GM21528 (cell line): ENCODE results near the gene PSME1.
A peak's percentile ranks its signal among the peaks of the same experiment; 100 is the strongest.
"Not testable (repeated sequence)": the region's sequence is repeated elsewhere in the genome, so short reads cannot be mapped to it uniquely, and the experiment has no call there.

ENCODE experiments used
- ATAC-seq: cut with Tn5 transposase; IDR thresholded peaks from one replicate; pipeline ENCODE4 v1.9.1; 2021; ENCODE audit warnings: mild to moderate bottlenecking, moderate library complexity; ENCODE audit not compliant: unreplicated experiment, low FRiP score

PSME1 gene

DNA sequence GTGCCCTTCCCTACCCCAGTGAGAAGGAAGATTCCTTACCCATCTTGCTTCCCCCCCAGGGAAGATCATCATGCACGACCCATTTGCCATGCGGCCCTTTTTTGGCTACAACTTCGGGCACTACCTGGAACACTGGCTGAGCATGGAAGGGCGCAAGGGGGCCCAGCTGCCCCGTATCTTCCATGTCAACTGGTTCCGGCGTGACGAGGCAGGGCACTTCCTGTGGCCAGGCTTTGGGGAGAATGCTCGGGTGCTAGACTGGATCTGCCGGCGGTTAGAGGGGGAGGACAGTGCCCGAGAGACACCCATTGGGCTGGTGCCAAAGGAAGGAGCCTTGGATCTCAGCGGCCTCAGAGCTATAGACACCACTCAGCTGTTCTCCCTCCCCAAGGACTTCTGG lies 32.5 kb upstream of the PSME1 start:
- no peak for ATAC-seq

GRCh38 chr14:24105609-24106239 lies 30.3 kb upstream of the PSME1 start:
- not testable (repeated sequence) for ATAC-seq

DNA sequence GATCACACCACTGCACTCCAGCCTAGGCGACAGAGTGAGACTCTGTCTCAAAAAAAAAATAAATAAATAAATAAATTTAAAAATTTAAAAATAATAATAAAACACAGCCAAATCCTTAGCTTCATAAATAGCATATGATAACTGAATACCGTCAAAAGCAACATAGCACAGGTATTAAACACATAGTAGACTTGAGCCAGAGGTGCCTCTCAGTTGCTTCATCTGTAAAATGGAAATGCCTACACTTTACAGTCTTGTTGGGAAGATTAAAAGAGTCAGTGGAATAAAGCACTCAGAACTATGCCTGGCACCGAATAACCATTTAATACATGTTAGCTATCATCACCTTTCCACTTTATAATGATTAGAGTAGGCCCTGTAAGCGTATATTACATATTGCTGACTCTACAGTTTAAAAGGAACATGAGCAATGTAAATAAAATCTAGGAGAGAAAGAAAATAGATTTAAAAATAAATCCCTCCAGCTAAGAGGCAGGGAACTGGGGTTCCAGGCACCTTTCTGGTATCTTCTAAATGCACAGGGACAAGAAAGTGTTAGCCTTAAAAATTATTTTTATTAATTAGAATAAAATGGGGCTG lies 29.2 kb upstream of the PSME1 start:
- no peak for ATAC-seq

GRCh38 chr14:24108336-24108874 lies 27.6 kb upstream of the PSME1 start:
- ATAC-seq = peak; percentile 18

GRCh38 chr14:24110060-24110459 lies 25.9 kb upstream of the PSME1 start:
- no peak for ATAC-seq

GRCh38 chr14:24110523-24110922 lies 25.5 kb upstream of the PSME1 start:
- no peak for ATAC-seq

GRCh38 chr14:24113379-24113800 lies 22.6 kb upstream of the PSME1 start:
- no peak for ATAC-seq

DNA sequence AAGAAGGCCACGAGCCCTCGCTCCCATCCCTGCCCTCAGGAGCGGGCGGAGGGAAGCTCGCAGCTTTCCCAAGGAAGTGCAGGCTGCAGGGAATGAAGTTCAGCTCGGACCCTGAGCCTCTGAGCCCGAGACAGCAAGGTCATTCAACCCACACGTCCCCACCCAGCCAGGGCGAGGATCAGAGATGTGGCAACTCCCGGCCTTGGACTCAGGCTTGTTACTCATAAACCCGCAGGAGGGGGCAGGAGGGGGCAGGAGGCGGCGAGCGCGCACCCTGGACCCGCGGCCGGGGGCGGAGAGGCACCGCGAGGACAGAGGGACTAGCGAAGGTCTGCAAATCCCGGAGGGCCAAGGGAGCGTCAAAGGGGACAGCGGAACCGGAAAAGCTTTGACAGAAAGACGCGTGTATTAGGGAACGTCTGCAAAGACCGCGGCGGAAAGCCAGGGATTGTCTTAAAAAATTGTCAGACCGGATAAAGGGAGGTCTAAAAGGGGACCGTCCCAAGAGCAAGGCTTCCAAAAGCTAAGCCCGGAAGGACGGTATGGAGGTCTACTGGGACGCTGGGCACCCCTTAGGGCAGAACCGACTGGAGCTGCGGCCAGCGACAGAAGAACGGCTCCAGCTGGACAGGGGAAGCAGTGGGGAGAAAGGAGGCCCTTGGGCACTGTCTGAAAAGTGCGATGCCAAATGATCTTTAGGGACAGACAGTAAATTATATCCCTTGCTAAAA lies 22.0 kb upstream of the PSME1 start:
- ATAC-seq = peak; percentile 39

DNA sequence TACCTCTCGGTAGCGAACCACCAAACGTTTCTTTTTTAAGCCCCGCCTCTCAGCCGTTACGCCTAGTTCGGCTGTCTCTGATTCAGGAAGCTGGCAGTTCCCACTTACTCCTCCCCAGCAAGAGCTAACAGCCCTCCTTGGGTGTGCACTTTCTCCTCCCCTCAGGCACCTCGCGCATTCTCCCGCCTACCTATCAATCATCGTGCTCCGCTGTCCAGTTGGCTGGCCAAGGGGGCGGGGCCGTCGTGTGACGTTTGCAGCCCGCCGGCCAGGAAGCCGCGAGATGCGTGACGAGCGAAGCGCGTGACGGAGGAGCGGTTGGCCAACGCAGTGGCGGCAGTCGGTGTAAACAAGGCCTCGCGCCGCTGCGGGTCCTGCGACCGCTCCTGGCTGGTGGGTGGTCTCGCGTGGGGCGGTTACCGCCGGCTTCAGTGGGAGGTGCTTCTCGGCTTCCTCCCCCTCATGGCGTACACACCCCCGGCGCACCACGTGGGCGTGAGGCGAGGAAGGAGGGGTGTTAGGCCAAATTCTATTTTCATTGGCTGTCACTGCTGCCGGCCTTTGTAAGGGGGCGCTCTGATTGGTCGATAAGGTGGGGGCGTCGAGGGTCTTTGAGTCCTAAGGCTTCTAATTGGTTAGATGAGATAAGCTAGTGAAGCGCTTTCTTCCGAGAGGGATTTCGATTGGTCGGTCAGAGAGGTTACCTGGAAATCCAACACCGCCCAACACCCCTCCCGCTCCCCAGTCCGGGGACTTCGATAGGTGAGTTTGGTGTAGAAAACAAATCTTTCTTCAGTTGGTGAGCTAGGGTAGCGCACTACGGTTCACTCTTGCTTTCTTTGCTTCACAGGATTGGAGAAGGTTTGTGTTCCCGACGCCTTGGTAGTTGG lies 21.2 kb upstream of the PSME1 start, which contains the start of the genes DCAF11 and NRL:
TSS of gene DCAF11 (plus strand) at position 246 of the 890 bp plus-strand sequence. CDS start 818 bp downstream, outside the sequence.
TSS of gene NRL (minus strand) at position 418 of the 890 bp plus-strand sequence. CDS start 32,101 bp downstream, outside the sequence.
- ATAC-seq = peak; percentile 86

GRCh38 chr14:24115422-24116127 lies 20.4 kb upstream of the PSME1 start:
- no peak for ATAC-seq

GRCh38 chr14:24116128-24116814 lies 19.7 kb upstream of the PSME1 start:
- ATAC-seq = no peak

DNA sequence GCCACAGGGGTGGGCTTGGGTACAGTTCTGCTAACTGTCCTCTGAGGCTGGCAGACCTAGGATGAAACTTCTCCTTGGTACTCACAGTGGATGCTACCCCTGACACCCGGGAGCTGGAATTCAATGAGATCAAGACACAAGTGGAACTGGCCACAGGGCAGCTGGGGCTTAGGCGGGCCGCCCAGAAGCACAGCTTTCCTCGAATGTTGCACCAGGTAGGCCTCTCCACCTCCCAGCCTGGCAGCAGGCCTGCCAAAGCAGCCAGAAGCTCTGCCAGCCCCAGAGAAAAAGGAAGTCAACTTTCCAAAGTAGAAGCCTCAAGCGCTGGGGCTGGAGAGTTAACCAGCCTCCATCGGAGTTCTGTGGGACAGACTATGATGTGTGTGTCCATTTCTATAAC lies 18.8 kb upstream of the PSME1 start:
- ATAC-seq = no peak

DNA sequence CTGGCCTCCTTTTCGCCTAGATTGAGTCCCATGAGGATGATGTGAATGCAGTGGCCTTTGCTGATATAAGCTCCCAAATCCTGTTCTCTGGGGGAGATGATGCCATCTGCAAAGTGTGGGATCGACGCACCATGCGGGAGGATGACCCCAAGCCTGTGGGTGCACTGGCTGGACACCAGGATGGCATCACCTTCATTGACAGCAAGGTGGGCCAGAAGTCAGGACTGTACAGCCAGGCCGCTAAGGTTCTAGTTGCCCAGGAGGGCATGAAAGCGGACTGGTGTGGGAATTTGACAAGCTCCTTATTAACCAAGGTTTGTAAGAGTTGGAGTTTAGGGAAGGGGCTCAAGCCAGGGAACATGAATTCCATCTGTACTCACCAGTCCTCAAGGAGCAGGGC lies 16.3 kb upstream of the PSME1 start:
- ATAC-seq = no peak

DNA sequence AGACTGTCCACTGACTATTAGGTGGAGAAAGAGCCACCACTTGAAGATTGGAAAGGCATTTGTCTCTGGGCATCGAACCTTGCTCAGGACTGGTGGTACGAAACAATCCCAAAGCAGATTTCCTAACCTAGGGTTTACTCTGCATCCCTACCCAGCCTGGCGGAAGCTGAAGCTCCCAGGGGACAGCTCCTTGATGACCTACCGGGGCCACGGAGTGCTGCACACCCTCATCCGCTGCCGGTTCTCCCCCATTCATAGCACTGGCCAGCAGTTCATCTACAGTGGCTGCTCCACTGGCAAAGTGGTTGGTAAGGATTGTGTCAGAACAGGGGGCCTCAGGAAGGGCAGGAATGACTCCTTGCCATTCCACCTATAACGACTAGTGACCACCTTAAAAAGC lies 14.8 kb upstream of the PSME1 start:
- no peak for ATAC-seq

DNA sequence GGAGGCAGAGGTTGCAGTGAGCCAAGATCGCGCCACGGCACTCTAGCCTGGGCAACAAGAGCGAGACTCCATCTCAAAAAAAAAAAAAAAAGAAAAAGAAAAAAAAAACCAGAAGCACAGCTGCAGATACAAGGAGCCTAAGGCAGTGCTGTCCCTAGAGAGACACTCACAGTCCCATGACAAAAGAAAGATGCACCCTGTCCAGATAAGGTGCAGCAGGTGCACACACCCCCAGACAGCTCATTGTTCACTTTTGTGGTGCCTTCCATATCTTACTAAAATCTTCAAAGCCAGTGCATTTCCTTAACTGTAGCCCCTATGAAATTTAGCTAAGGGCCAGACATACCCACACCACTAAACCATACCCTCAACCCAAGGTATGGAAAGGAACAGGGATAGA lies 13.6 kb upstream of the PSME1 start:
- ATAC-seq = no peak

- no peak for ATAC-seq
Observed at GRCh38 chr14:24122898-24123297, 13.1 kb upstream of the PSME1 start.

- ATAC-seq = no peak
Observed at GRCh38 chr14:24123424-24124417, 12.3 kb upstream of the PSME1 start.

- no peak for ATAC-seq
Observed at GRCh38 chr14:24126939-24127338, 9.1 kb upstream of the PSME1 start.
